Measurements from ENCODE around the gene SHISA4.
"Not testable (repeated sequence)": the region's sequence is repeated elsewhere in the genome, so short reads cannot be mapped to it uniquely, and the experiment has no call there.

SHISA4 gene

GRCh38 chr1:201930137-201930536 lies 41.4 kb downstream of the SHISA4 start:
- H3K36me3 ChIP-seq (ENCODE audit: insufficient read depth, insufficient read length, low read length): no peaks in the 10 kb centered on the region
- H3K9ac ChIP-seq (ENCODE audit: insufficient read length, low read depth): no peak overlapping the region
- H3K27me3 ChIP-seq (ENCODE audit: insufficient read depth, insufficient read length): peaks cover 4% of the 10 kb centered on the region
- no peak overlapping the region for H3K4me3 ChIP-seq (ENCODE audit: insufficient read length, low read depth)
- H3K4me1 ChIP-seq (ENCODE audit: insufficient read depth, insufficient read length): no peaks in the 10 kb centered on the region
- TF ChIP-seq SUZ12 (IDR thresholded peaks at IDR 0.05; ENCODE audit: extremely low read depth, insufficient read depth, insufficient read length): no peak
- TF ChIP-seq ZNF274 (IDR thresholded peaks at IDR 0.05; ENCODE audit: low read depth, low read length): no peak
- TF ChIP-seq YY1 (IDR thresholded peaks at IDR 0.05; ENCODE audit: insufficient read depth, insufficient read length): no peak
- H3K9me3 ChIP-seq (ENCODE audit: insufficient read depth, low read length): no peaks in the 10 kb centered on the region
- DNase-seq (ENCODE audit: low read depth, low spot score): no peak

DNA sequence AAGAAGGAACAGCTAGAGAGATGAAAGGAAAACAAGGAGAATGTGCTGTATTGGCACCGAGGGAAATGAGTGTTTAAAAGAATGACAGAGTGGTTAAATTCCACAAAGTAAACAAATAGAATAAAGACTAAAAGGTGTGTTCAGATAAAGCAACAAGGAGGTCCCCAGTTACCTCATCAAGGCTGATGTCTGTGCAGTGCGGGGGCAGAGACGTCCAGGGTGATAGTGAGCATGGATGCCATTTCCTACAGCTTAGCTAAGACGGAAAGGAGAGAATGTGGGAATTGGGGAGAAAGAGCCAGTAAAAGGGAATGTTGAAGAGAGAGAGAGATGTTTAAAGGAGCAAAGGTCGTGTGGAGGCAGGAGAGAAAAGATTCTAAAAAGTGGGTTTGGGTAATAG lies 42.1 kb downstream of the SHISA4 start:
- no peaks in the 10 kb centered on the region for H3K36me3 ChIP-seq (ENCODE audit: insufficient read depth, insufficient read length, low read length)
- no peak overlapping the region for H3K9ac ChIP-seq (ENCODE audit: insufficient read length, low read depth)
- TF ChIP-seq YY1 (IDR thresholded peaks at IDR 0.05; ENCODE audit: insufficient read depth, insufficient read length) (no peak), ZNF274 (IDR thresholded peaks at IDR 0.05; ENCODE audit: low read depth, low read length) (no peak), SUZ12 (IDR thresholded peaks at IDR 0.05; ENCODE audit: extremely low read depth, insufficient read depth, insufficient read length) (no peak)
- H3K4me1 ChIP-seq (ENCODE audit: insufficient read depth, insufficient read length): no peaks in the 10 kb centered on the region
- H3K4me3 ChIP-seq (ENCODE audit: insufficient read length, low read depth): no peak overlapping the region
- no peaks in the 10 kb centered on the region for H3K9me3 ChIP-seq (ENCODE audit: insufficient read depth, low read length)
- peaks cover 4% of the 10 kb centered on the region for H3K27me3 ChIP-seq (ENCODE audit: insufficient read depth, insufficient read length)
- DNase-seq (ENCODE audit: low read depth, low spot score): no peak

- no peaks in the 10 kb centered on the region for H3K9me3 ChIP-seq (ENCODE audit: insufficient read depth, low read length)
- H3K9ac ChIP-seq (ENCODE audit: insufficient read length, low read depth): no peak overlapping the region
Observed at GRCh38 chr1:201933840-201934430, 45.2 kb downstream of the SHISA4 start.

DNA sequence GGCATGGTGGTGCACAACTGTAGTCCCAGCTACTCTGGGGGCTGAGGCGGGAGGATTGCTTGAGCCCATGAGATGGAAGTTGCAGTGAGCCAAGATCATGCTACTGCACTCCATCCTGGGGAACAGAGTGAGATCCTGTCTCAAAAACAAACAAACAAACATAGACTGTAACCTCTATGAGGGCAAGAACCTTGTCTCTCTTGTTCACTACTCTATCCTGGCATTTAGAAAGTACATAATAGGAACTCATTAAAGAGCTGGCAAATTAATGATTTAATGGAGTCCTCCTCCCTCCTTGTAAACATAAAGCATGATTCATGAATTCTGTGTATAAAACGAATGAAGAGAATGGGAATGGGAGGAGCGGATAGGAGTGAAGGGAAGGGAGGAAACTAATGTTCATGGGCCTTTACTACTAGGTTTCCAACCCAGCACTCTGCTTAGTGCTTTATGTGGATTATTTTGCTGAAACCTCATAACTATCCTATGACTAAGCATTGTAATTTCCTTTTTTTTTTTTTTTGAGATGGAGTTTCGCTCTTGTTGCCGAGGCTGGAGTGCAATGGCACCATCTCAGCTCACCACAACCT lies 49.0 kb downstream of the SHISA4 start:
- Histone ChIP-seq H3K27me3 (ENCODE audit: insufficient read depth, insufficient read length) (no peaks in the 10 kb centered on the region), H3K9ac (ENCODE audit: insufficient read length, low read depth) (no peak overlapping the region), H3K4me3 (ENCODE audit: insufficient read length, low read depth) (no peak overlapping the region), H3K9me3 (ENCODE audit: insufficient read depth, low read length) (no peaks in the 10 kb centered on the region), H3K36me3 (ENCODE audit: insufficient read depth, insufficient read length, low read length) (no peaks in the 10 kb centered on the region), H3K4me1 (ENCODE audit: insufficient read depth, insufficient read length) (peaks cover 5% of the 10 kb centered on the region)
- no peak for DNase-seq (ENCODE audit: low read depth, low spot score)
- no peak for TF ChIP-seq YY1 (IDR thresholded peaks at IDR 0.05; ENCODE audit: insufficient read depth, insufficient read length)
- no peak for TF ChIP-seq ZNF274 (IDR thresholded peaks at IDR 0.05; ENCODE audit: low read depth, low read length)
- no peak for TF ChIP-seq SUZ12 (IDR thresholded peaks at IDR 0.05; ENCODE audit: extremely low read depth, insufficient read depth, insufficient read length)

More at GRCh38 chr1:201933840-201934430, 45.2 kb downstream of the SHISA4 start:
- Histone ChIP-seq H3K27me3 (ENCODE audit: insufficient read depth, insufficient read length) (peaks cover 4% of the 10 kb centered on the region), H3K4me3 (ENCODE audit: insufficient read length, low read depth) (no peak overlapping the region), H3K36me3 (ENCODE audit: insufficient read depth, insufficient read length, low read length) (no peaks in the 10 kb centered on the region), H3K4me1 (ENCODE audit: insufficient read depth, insufficient read length) (peaks cover 5% of the 10 kb centered on the region)
- DNase-seq (ENCODE audit: low read depth, low spot score): no peak
- no peak for TF ChIP-seq ZNF274 (IDR thresholded peaks at IDR 0.05; ENCODE audit: low read depth, low read length)
- TF ChIP-seq SUZ12 (IDR thresholded peaks at IDR 0.05; ENCODE audit: extremely low read depth, insufficient read depth, insufficient read length): no peak
- TF ChIP-seq YY1 (IDR thresholded peaks at IDR 0.05; ENCODE audit: insufficient read depth, insufficient read length): no peak

GRCh38 chr1:201938440-201939035 lies 49.8 kb downstream of the SHISA4 start:
- no peak overlapping the region for H3K9ac ChIP-seq (ENCODE audit: insufficient read length, low read depth)
- no peaks in the 10 kb centered on the region for H3K36me3 ChIP-seq (ENCODE audit: insufficient read depth, insufficient read length, low read length)
- H3K9me3 ChIP-seq (ENCODE audit: insufficient read depth, low read length): no peaks in the 10 kb centered on the region

DNA sequence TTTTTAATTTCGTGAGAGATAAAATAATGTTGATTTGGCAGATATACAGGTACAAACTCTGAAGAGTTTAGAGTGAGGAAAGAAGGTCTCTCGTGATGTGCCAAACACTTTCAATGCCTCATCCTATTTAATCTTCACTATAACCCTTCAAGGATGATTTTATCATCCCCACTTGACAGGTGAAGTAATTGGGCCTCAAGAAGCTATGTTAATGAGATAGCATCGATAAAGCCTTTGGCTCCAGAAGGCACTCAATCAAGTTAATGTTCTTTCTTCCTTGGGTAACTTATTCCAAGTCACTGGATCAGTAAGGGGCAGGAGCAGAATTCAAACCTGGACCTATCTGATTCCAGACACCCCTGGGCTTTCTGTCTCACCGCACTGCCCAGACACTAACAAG lies 50.5 kb downstream of the SHISA4 start:
- DNase-seq (ENCODE audit: low read depth, low spot score): no peak
- H3K27me3 ChIP-seq (ENCODE audit: insufficient read depth, insufficient read length): no peaks in the 10 kb centered on the region
- TF ChIP-seq SUZ12 (IDR thresholded peaks at IDR 0.05; ENCODE audit: extremely low read depth, insufficient read depth, insufficient read length) (no peak), ZNF274 (IDR thresholded peaks at IDR 0.05; ENCODE audit: low read depth, low read length) (no peak), YY1 (IDR thresholded peaks at IDR 0.05; ENCODE audit: insufficient read depth, insufficient read length) (no peak)
- no peaks in the 10 kb centered on the region for H3K9me3 ChIP-seq (ENCODE audit: insufficient read depth, low read length)
- H3K9ac ChIP-seq (ENCODE audit: insufficient read length, low read depth): no peak overlapping the region
- H3K4me1 ChIP-seq (ENCODE audit: insufficient read depth, insufficient read length): peaks cover 5% of the 10 kb centered on the region
- H3K36me3 ChIP-seq (ENCODE audit: insufficient read depth, insufficient read length, low read length): no peaks in the 10 kb centered on the region
- no peak overlapping the region for H3K4me3 ChIP-seq (ENCODE audit: insufficient read length, low read depth)

More at GRCh38 chr1:201938440-201939035, 49.8 kb downstream of the SHISA4 start:
- Histone ChIP-seq H3K4me3 (ENCODE audit: insufficient read length, low read depth) (no peak overlapping the region), H3K27me3 (ENCODE audit: insufficient read depth, insufficient read length) (no peaks in the 10 kb centered on the region), H3K4me1 (ENCODE audit: insufficient read depth, insufficient read length) (peaks cover 5% of the 10 kb centered on the region)
- no peak for DNase-seq (ENCODE audit: low read depth, low spot score)
- TF ChIP-seq YY1 (IDR thresholded peaks at IDR 0.05; ENCODE audit: insufficient read depth, insufficient read length) (no peak), SUZ12 (IDR thresholded peaks at IDR 0.05; ENCODE audit: extremely low read depth, insufficient read depth, insufficient read length) (no peak), ZNF274 (IDR thresholded peaks at IDR 0.05; ENCODE audit: low read depth, low read length) (no peak)

GRCh38 chr1:201939574-201939973 lies 50.9 kb downstream of the SHISA4 start:
- no peak for TF ChIP-seq ZNF274 (IDR thresholded peaks at IDR 0.05; ENCODE audit: low read depth, low read length)
- no peak for TF ChIP-seq SUZ12 (IDR thresholded peaks at IDR 0.05; ENCODE audit: extremely low read depth, insufficient read depth, insufficient read length)
- no peak for TF ChIP-seq YY1 (IDR thresholded peaks at IDR 0.05; ENCODE audit: insufficient read depth, insufficient read length)
- Histone ChIP-seq H3K27me3 (ENCODE audit: insufficient read depth, insufficient read length) (no peaks in the 10 kb centered on the region), H3K9ac (ENCODE audit: insufficient read length, low read depth) (no peak overlapping the region), H3K4me1 (ENCODE audit: insufficient read depth, insufficient read length) (peaks cover 5% of the 10 kb centered on the region), H3K9me3 (ENCODE audit: insufficient read depth, low read length) (no peaks in the 10 kb centered on the region), H3K36me3 (ENCODE audit: insufficient read depth, insufficient read length, low read length) (no peaks in the 10 kb centered on the region), H3K4me3 (ENCODE audit: insufficient read length, low read depth) (no peak overlapping the region)
- DNase-seq (ENCODE audit: low read depth, low spot score): no peak

GRCh38 chr1:201940316-201940715 lies 51.6 kb downstream of the SHISA4 start:
- H3K4me1 ChIP-seq (ENCODE audit: insufficient read depth, insufficient read length); H3K4me3 ChIP-seq (ENCODE audit: insufficient read length, low read depth); H3K27me3 ChIP-seq (ENCODE audit: insufficient read depth, insufficient read length); H3K9me3 ChIP-seq (ENCODE audit: insufficient read depth, low read length); H3K9ac ChIP-seq (ENCODE audit: insufficient read length, low read depth); DNase-seq (ENCODE audit: low read depth, low spot score); H3K36me3 ChIP-seq (ENCODE audit: insufficient read depth, insufficient read length, low read length): not testable (repeated sequence)

Measured in NT2/D1 (cell line).